B cell (primary cell): ENCODE results near the gene LSS. TPM values are rescaled to one million over a fixed set of nuclear protein-coding genes. Genes with fewer than 3 reads are reported as not detected.

Source experiments
- ATAC-seq: fragments of 200-7000 bp; cut with Tn5 transposase; one replicate; pipeline ENCODE4 v1.10.0; 2021; ENCODE audit warnings: low read depth, mild to moderate bottlenecking, moderate number of reproducible peaks, moderate library complexity
- CTCF ChIA-PET: fragments of 350-600 bp; sonication (Branson Sonifier 250); formaldehyde crosslinking; loops from one replicate; lab custom pipeline; 2021; ENCODE audit warnings: antibody characterized with exemption, inconsistent platforms; lab: Charles Lee
- POLR2A ChIA-PET: fragments of 350-600 bp; sonication (Branson Sonifier 250); formaldehyde crosslinking; loops from one replicate; lab custom pipeline; 2021; ENCODE audit warnings: antibody characterized with exemption; lab: Charles Lee
- DNase-seq: peaks from one replicate; pipeline ENCODE4 v3.0.0; 2013
- H2AFZ ChIP-seq: 2 replicates; pipeline ENCODE4 v1.6.1; 2012; ENCODE audit warnings: mild to moderate bottlenecking, low read depth, low read length; ENCODE audit not compliant: insufficient read depth, poor library complexity, severe bottlenecking
- H3K27ac ChIP-seq, 2 donors: 1 replicate in 1 of 2; 2 replicates in 1 of 2; pipeline ENCODE4 v1.5.1; 2012 to 2013; ENCODE audit warnings: low read length in 2 of 2, mild to moderate bottlenecking in 2 of 2, moderate library complexity in 1 of 2
- H3K27me3 ChIP-seq, 4 experiments: fragments of 200-600 bp in 1 of 4; sonication (generic) in 1 of 4; replicated peaks in 1 of 4; 1 replicate in 2 of 4; 2 replicates in 2 of 4; pipeline versions ENCODE4 v1.6.1 to v1.7.0; 2013 to 2016; ENCODE audit warnings: low read length in 3 of 4, mild to moderate bottlenecking in 2 of 4, mixed read lengths in 1 of 4, moderate library complexity in 1 of 4; ENCODE audit not compliant: insufficient read depth in 4 of 4, control insufficient read depth in 3 of 4; ENCODE audit errors: control extremely low read depth in 1 of 4
- H3K36me3 ChIP-seq, 2 experiments: replicated peaks in 1 of 2; 1 replicate in 1 of 2; 2 replicates in 1 of 2; pipeline versions ENCODE4 v1.6.1 to v1.7.1; 2013; ENCODE audit warnings: low read length in 1 of 2; ENCODE audit not compliant: insufficient read depth in 2 of 2, control insufficient read depth in 1 of 2; ENCODE audit errors: control extremely low read depth in 1 of 2, extremely low read depth in 1 of 2
- H3K4me1 ChIP-seq, 2 donors: fragments of 200-600 bp in 1 of 2; sonication (generic) in 1 of 2; 1 replicate in 1 of 2; 2 replicates in 1 of 2; pipeline versions ENCODE4 v1.5.1 to v1.6.1; 2013 to 2017; ENCODE audit warnings: low read length in 2 of 2; ENCODE audit not compliant: control insufficient read depth in 2 of 2, insufficient read depth in 2 of 2
- H3K4me2 ChIP-seq: replicated peaks from 2 replicates; pipeline ENCODE3; 2012; ENCODE audit warnings: mild to moderate bottlenecking, low read depth, low read length; ENCODE audit not compliant: poor library complexity, severe bottlenecking
- H3K4me3 ChIP-seq, 5 experiments: fragments of 200-600 bp in 1 of 5; sonication (generic) in 1 of 5; 1 replicate in 3 of 5; 2 replicates in 2 of 5; pipeline versions ENCODE4 v1.5.1 to v1.7.0; 2011 to 2016; ENCODE audit warnings: low read length in 4 of 5, mild to moderate bottlenecking in 4 of 5, low read depth in 2 of 5, control low read depth in 1 of 5, moderate library complexity in 1 of 5; ENCODE audit not compliant: insufficient read depth in 1 of 5; ENCODE audit errors: control extremely low read depth in 1 of 5, extremely low read depth in 1 of 5
- H3K79me2 ChIP-seq: fragments of 200-600 bp; sonication (generic); one replicate; pipeline ENCODE4 v1.6.0; 2016; ENCODE audit warnings: low read length; ENCODE audit not compliant: control insufficient read depth, insufficient read depth
- H3K9ac ChIP-seq: fragments of 200-600 bp; sonication (generic); 2 replicates; pipeline ENCODE4 v1.6.1; 2017; ENCODE audit warnings: mild to moderate bottlenecking, low read length, moderate library complexity
- H3K9me3 ChIP-seq, 3 donors: one replicate each; pipeline versions ENCODE4 v1.6.1 to v1.7.1; 2013; ENCODE audit warnings: low read length in 2 of 3; ENCODE audit not compliant: control insufficient read depth in 2 of 3, insufficient read depth in 1 of 3; ENCODE audit errors: control extremely low read depth in 1 of 3
- H4K20me1 ChIP-seq: 2 replicates; pipeline ENCODE4 v1.6.0; 2012; ENCODE audit warnings: mild to moderate bottlenecking, low read length; ENCODE audit not compliant: insufficient read depth, control insufficient read depth, poor library complexity, severe bottlenecking
- H3K27ac Mint-ChIP-seq: one replicate; pipeline ENCODE4 v1.8.0; 2021; ENCODE audit warnings: mixed read lengths
- H3K27me3 Mint-ChIP-seq: one replicate; pipeline ENCODE4 v1.8.0; 2021; ENCODE audit warnings: mixed read lengths
- H3K4me1 Mint-ChIP-seq: one replicate; pipeline ENCODE4 v1.8.0; 2021; ENCODE audit warnings: mixed read lengths
- H3K4me3 Mint-ChIP-seq: one replicate; pipeline ENCODE4 v1.8.0; 2021; ENCODE audit warnings: mixed read lengths
- H3K9me3 Mint-ChIP-seq: one replicate; pipeline ENCODE4 v1.8.0; 2022; ENCODE audit warnings: mixed read lengths; ENCODE audit not compliant: insufficient read depth
- EZH2 ChIP-seq: IDR thresholded peaks from 2 replicates; pipeline ENCODE4 v1.6.1; 2012; ENCODE audit warnings: borderline replicate concordance, low read depth, mild to moderate bottlenecking, moderate library complexity, low read length; ENCODE audit not compliant: insufficient read depth, poor library complexity, severe bottlenecking
- WGBS: methylation state at CpG from one replicate; pipeline ENCODE4 v1.1.5; 2013; ENCODE audit warnings: missing lambda C conversion rate; ENCODE audit not compliant: insufficient coverage; 5-methylcytosine and 5-hydroxymethylcytosine counted together
- intact Hi-C: fragments of 100-400 bp; cut with micrococcal nuclease; formaldehyde crosslinking; loops from one replicate; pipeline ENCODE4 v1.10.0; 2022
- polyA plus RNA-seq: library from polyadenylated mRNA; depleted of rRNA; stranded (reverse); fragments of >200 nt; gene quantifications from 2 replicates; pipeline ENCODE4 v1.2.3, GENCODE V29; 2012
- total RNA-seq, 2 donors: library from RNA; stranded (reverse); fragments of 120-200 nt in 1 of 2; gene quantifications; 1 replicate in 1 of 2; 2 replicates in 1 of 2; pipeline versions ENCODE4 v1.2.3 to v1.2.4, GENCODE V29; 2013 to 2022
- TF ChIP-seq, protein P1 (sequence below): fragments of 200-600 bp; IDR thresholded peaks from one replicate; pipeline ENCODE4 v1.8.0; 2022; ENCODE audit warnings: antibody characterized with exemption, mild to moderate bottlenecking

The LSS gene
- total and polyA plus RNA-seq, 2 donors (not counting 1 experiment from before 2014, with no cell fraction given): 30.2 to 58.1 TPM

DNA sequence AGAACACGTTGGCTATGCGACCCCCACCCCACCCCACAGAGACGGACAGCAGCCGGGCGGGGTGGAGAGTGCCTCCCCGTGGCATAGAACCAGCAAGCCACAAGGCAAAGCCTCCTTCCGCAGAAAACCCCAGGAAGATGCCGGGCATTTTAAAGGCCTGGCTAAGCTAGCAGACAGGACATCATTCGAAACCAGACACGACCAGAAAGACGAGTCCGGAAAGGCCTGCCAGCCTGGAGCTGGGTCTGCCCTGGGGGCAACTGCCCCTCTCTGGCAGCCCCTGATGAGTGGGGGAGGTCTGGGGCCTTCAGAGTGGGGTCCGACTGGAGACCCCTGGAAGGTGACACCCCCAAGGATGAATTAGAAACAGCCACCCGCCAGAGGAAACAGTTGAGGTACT lies 81.7 kb downstream of the LSS start:
- Histone ChIP-seq H3K4me2 (no peak overlapping the region), H3K4me3 (no peak overlapping the region), H3K36me3 (no peaks in the 10 kb centered on the region), H3K4me1 (peaks cover 0 to 5% of the 10 kb centered on the region in 2 donors), H2AFZ (no peak overlapping the region), H3K27me3 (no peaks in the 10 kb centered on the region), H3K79me2 (no peaks in the 10 kb centered on the region), H3K9ac (no peak overlapping the region), H3K27ac (no peak overlapping the region), H4K20me1 (no peaks in the 10 kb centered on the region), H3K9me3 (peaks cover 0 to 9% (median 0%) of the 10 kb centered on the region in 3 donors)
- peaks cover 8% of the 10 kb centered on the region for H3K4me1 Mint-ChIP-seq
- ATAC-seq: no peak
- intact Hi-C loops: no loop called here
- ChIA-PET POLR2A (no interaction called here), CTCF (no interaction called here)
- DNase-seq: no peak
- TF ChIP-seq, protein P1, sequence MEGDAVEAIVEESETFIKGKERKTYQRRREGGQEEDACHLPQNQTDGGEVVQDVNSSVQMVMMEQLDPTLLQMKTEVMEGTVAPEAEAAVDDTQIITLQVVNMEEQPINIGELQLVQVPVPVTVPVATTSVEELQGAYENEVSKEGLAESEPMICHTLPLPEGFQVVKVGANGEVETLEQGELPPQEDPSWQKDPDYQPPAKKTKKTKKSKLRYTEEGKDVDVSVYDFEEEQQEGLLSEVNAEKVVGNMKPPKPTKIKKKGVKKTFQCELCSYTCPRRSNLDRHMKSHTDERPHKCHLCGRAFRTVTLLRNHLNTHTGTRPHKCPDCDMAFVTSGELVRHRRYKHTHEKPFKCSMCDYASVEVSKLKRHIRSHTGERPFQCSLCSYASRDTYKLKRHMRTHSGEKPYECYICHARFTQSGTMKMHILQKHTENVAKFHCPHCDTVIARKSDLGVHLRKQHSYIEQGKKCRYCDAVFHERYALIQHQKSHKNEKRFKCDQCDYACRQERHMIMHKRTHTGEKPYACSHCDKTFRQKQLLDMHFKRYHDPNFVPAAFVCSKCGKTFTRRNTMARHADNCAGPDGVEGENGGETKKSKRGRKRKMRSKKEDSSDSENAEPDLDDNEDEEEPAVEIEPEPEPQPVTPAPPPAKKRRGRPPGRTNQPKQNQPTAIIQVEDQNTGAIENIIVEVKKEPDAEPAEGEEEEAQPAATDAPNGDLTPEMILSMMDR: no peak
- TF ChIP-seq EZH2: no peak
- H3K4me3 Mint-ChIP-seq: no peak overlapping the region
- H3K27ac Mint-ChIP-seq: no peak overlapping the region
- H3K27me3 Mint-ChIP-seq: no peaks in the 10 kb centered on the region
- no peaks in the 10 kb centered on the region for H3K9me3 Mint-ChIP-seq
- 93% methylated on average over 13 of the region's 14 CpGs for WGBS

DNA sequence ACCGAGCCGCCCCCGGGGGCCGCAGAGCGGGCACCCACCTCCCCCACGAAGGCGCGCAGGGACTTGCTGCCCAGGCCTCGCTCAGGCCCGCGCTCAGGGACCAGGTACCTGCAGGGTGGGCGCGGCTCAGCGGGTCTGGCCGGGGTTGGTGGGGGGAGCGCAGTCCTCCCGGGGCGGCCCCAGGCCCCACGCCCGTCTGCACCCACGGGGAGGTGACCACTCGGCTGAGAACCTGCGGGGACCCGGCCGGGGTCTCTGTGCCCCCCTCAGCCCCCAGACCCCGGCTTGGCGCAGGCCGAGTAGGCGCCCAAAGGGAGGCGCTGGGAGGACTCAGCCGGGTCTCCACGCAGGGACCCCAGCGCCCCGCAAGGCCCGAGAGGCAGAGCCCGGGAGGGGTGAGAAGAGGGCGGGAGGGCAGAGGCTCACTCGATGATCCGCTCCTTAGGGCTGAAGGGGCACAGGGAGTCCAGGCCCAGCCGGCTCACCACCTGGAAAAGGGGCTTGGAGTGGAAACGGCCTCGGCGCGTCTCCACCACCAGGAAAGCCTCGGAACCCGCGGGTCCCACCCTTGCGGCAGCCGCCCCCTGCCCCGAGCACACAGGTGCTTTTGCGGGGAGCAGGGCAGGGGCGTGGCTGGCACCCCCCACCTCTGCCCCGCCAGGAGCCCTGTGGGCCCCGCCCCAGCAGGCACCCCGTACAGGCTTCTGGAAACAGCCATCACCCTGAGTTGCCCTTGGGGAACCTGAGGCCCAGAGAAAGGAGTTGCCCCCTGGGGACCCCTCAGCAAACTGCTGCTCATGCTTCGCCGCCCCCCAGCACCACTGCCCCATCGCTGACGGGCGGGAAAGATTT lies 82.5 kb downstream of the LSS start:
- intact Hi-C loops: no loop called here
- no peaks in the 10 kb centered on the region for H4K20me1 ChIP-seq
- no peaks in the 10 kb centered on the region for H3K36me3 ChIP-seq
- no peak overlapping the region for H3K4me3 ChIP-seq
- TF ChIP-seq, protein P1: no peak
- TF ChIP-seq EZH2: no peak
- peaks cover 0 to 5% of the 10 kb centered on the region in 2 donors for H3K4me1 ChIP-seq
- H3K27ac ChIP-seq: no peak overlapping the region
- no peak overlapping the region for H2AFZ ChIP-seq
- ChIA-PET POLR2A (no interaction called here), CTCF (no interaction called here)
- H3K27me3 ChIP-seq: no peaks in the 10 kb centered on the region
- no peak overlapping the region for H3K4me2 ChIP-seq
- H3K27ac Mint-ChIP-seq: no peak overlapping the region
- peaks cover 0 to 9% (median 0%) of the 10 kb centered on the region in 3 donors for H3K9me3 ChIP-seq
- no peaks in the 10 kb centered on the region for H3K27me3 Mint-ChIP-seq
- H3K9me3 Mint-ChIP-seq: no peaks in the 10 kb centered on the region
- WGBS: 93% methylated on average over 46 of the region's 60 CpGs
- no peaks in the 10 kb centered on the region for H3K79me2 ChIP-seq
- peaks cover 8% of the 10 kb centered on the region for H3K4me1 Mint-ChIP-seq
- DNase-seq: no peak
- ATAC-seq: no peak
- no peak overlapping the region for H3K9ac ChIP-seq
- H3K4me3 Mint-ChIP-seq: no peak overlapping the region
